CD14-positive monocyte (primary cell): Measurements from ENCODE around the gene MAGEB17. TPM values are rescaled to one million over a fixed set of nuclear protein-coding genes. Genes with fewer than 3 reads are reported as not detected.

Experiments used
- DNase-seq, 3 donors: peaks; one replicate each; pipeline ENCODE4 v3.0.0-alpha.2; 2011 to 2022
- H2AFZ ChIP-seq: 2 replicates; pipeline ENCODE4 v1.6.0; 2012; ENCODE audit warnings: mild to moderate bottlenecking, low read depth, low read length, inconsistent platforms; ENCODE audit not compliant: insufficient read depth, poor library complexity, severe bottlenecking
- H3K27ac ChIP-seq, 2 donors: 1 replicate in 1 of 2; 2 replicates in 1 of 2; pipeline ENCODE4 v1.5.1; 2012 to 2013; ENCODE audit warnings: low read length in 2 of 2, control low read depth in 1 of 2, inconsistent platforms in 1 of 2, low read depth in 1 of 2, mild to moderate bottlenecking in 1 of 2
- H3K27me3 ChIP-seq, 2 donors: one replicate each; pipeline versions ENCODE4 v1.6.0 to v1.6.1; 2011 to 2013; ENCODE audit warnings: low read length in 2 of 2; ENCODE audit not compliant: control insufficient read depth in 2 of 2, insufficient read depth in 2 of 2
- H3K36me3 ChIP-seq, 2 donors: replicated peaks in 1 of 2; 1 replicate in 1 of 2; 2 replicates in 1 of 2; pipeline versions ENCODE4 v1.5.1 to v1.6.1; 2012 to 2013; ENCODE audit warnings: low read length in 2 of 2, control low read depth in 1 of 2, inconsistent platforms in 1 of 2, mild to moderate bottlenecking in 1 of 2; ENCODE audit not compliant: insufficient read depth in 2 of 2, control insufficient read depth in 1 of 2
- H3K4me1 ChIP-seq, 2 donors: 1 replicate in 1 of 2; 2 replicates in 1 of 2; pipeline versions ENCODE4 v1.5.1 to v1.6.1; 2012 to 2013; ENCODE audit warnings: low read length in 2 of 2, control low read depth in 1 of 2, inconsistent platforms in 1 of 2, mild to moderate bottlenecking in 1 of 2, moderate library complexity in 1 of 2; ENCODE audit not compliant: insufficient read depth in 2 of 2, control insufficient read depth in 1 of 2
- H3K4me2 ChIP-seq: replicated peaks from 2 replicates; pipeline ENCODE3; 2012; ENCODE audit warnings: low read length, moderate library complexity, mild to moderate bottlenecking; ENCODE audit not compliant: poor library complexity, severe bottlenecking; ENCODE audit errors: extremely low read depth
- H3K4me3 ChIP-seq, 3 experiments: fragments of 200-600 bp in 1 of 3; sonication (generic) in 1 of 3; replicated peaks in 1 of 3; 1 replicate in 2 of 3; 2 replicates in 1 of 3; pipeline ENCODE4 v1.5.1; 2011 to 2013; ENCODE audit warnings: low read length in 3 of 3, mild to moderate bottlenecking in 3 of 3, control low read depth in 2 of 3, low read depth in 2 of 3, inconsistent platforms in 1 of 3, moderate library complexity in 1 of 3
- H3K79me2 ChIP-seq: 2 replicates; pipeline ENCODE4 v1.6.0; 2012; ENCODE audit warnings: mild to moderate bottlenecking, control low read depth, inconsistent platforms, low read length, moderate library complexity; ENCODE audit not compliant: insufficient read depth
- H3K9ac ChIP-seq: 2 replicates; pipeline ENCODE4 v1.6.0; 2017; ENCODE audit warnings: low read length, mild to moderate bottlenecking; ENCODE audit not compliant: insufficient read depth, poor library complexity, severe bottlenecking
- H3K9me3 ChIP-seq, 2 donors: replicated peaks in 1 of 2; 1 replicate in 1 of 2; 2 replicates in 1 of 2; pipeline versions ENCODE4 v1.5.1 to v1.6.1; 2012 to 2013; ENCODE audit warnings: low read length in 2 of 2, control low read depth in 1 of 2; ENCODE audit not compliant: control insufficient read depth in 1 of 2, insufficient read depth in 1 of 2
- H4K20me1 ChIP-seq: 2 replicates; pipeline ENCODE4 v1.6.0; 2012; ENCODE audit warnings: mild to moderate bottlenecking, low read length, control low read depth, moderate library complexity; ENCODE audit not compliant: insufficient read depth
- H3K27ac Mint-ChIP-seq, 7 donors: one replicate each; pipeline ENCODE4 v1.8.0; 2020; ENCODE audit warnings: mild to moderate bottlenecking in 7 of 7, mixed read lengths in 7 of 7, moderate library complexity in 6 of 7, inconsistent platforms in 2 of 7
- H3K27me3 Mint-ChIP-seq, 3 donors: one replicate each; pipeline ENCODE4 v1.8.0; 2021 to 2022; ENCODE audit warnings: low read depth in 3 of 3, mild to moderate bottlenecking in 3 of 3, mixed read lengths in 3 of 3, moderate library complexity in 3 of 3, inconsistent platforms in 1 of 3
- H3K36me3 Mint-ChIP-seq, 2 donors: one replicate each; pipeline ENCODE4 v1.8.0; 2020; ENCODE audit warnings: mixed read lengths in 2 of 2, inconsistent platforms in 1 of 2, mild to moderate bottlenecking in 1 of 2
- H3K4me1 Mint-ChIP-seq: one replicate; pipeline ENCODE4 v1.8.0; 2020; ENCODE audit warnings: mild to moderate bottlenecking, mixed read lengths
- H3K4me3 Mint-ChIP-seq, 2 donors: one replicate each; pipeline ENCODE4 v1.8.0; 2020; ENCODE audit warnings: mild to moderate bottlenecking in 2 of 2, mixed read lengths in 2 of 2, moderate library complexity in 1 of 2
- H3K9me3 Mint-ChIP-seq, 7 donors: one replicate each; pipeline ENCODE4 v1.8.0; 2020 to 2022; ENCODE audit warnings: mixed read lengths in 7 of 7, mild to moderate bottlenecking in 6 of 7, moderate library complexity in 6 of 7, inconsistent platforms in 2 of 7
- WGBS: methylation state at CpG from one replicate; pipeline ENCODE4 v1.1.5; 2013; ENCODE audit warnings: missing lambda C conversion rate; ENCODE audit not compliant: insufficient coverage; 5-methylcytosine and 5-hydroxymethylcytosine counted together
- intact Hi-C, 2 donors: fragments of 100-400 bp; cut with micrococcal nuclease; formaldehyde crosslinking; loops; one replicate each; pipeline versions ENCODE4 v1.15.0 to v1.15.1; 2023
- polyA plus RNA-seq, 3 donors: library from polyadenylated mRNA; depleted of rRNA in 1 of 3; unstranded in 2 of 3; stranded (reverse) in 1 of 3; fragments of 300-500 nt in 2 of 3; fragments of >200 nt in 1 of 3; fragmentation: Illumina TruSeq in 2 of 3; gene quantifications; 1 replicate in 2 of 3; 2 replicates in 1 of 3; pipeline ENCODE4 v1.2.3, GENCODE V29; 2012 to 2021
- TF ChIP-seq, protein P1 (sequence below): fragments of 200-600 bp; IDR thresholded peaks from one replicate; pipeline ENCODE4 v1.8.0; 2022; ENCODE audit warnings: antibody characterized with exemption, mild to moderate bottlenecking

The MAGEB17 gene
- polyA plus RNA-seq, 3 donors = 0.13 TPM; not detected in 2

DNA sequence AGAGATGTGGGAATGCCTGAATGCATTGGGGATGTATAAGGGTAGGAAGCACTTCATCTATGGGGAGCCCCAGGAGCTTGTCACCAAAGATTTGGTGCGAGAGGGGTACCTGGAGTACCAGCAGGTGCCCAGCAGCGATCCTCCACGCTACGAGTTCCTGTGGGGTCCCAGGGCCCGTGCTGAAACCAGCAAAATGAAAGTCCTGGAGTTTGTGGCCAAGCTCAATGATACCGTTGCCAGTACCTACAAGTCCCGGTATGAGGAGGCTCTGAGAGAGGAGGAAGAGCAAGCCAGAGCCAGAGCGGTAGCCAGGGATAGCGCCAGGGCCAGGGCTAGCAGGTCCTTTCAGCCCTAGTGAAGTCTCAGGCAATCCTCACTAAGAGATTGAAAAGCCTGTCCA, 3.8 kb downstream of the MAGEB17 start:
- no peak overlapping the region for H3K4me3 Mint-ChIP-seq
- H3K36me3 ChIP-seq = no peaks in the 10 kb centered on the region
- peaks cover 4 to 18% (median 12%) of the 10 kb centered on the region in 7 donors for H3K9me3 Mint-ChIP-seq
- no peak overlapping the region for H3K4me3 ChIP-seq
- H3K27me3 ChIP-seq = peaks cover 0 to 17% of the 10 kb centered on the region in 2 donors
- no peaks in the 10 kb centered on the region for H3K4me1 ChIP-seq
- H3K4me2 ChIP-seq = no peak overlapping the region
- no peak overlapping the region for H3K27ac Mint-ChIP-seq
- H3K9ac ChIP-seq = no peak overlapping the region
- H3K27ac ChIP-seq = no peak overlapping the region
- H3K79me2 ChIP-seq = no peaks in the 10 kb centered on the region
- TF ChIP-seq, protein P1, sequence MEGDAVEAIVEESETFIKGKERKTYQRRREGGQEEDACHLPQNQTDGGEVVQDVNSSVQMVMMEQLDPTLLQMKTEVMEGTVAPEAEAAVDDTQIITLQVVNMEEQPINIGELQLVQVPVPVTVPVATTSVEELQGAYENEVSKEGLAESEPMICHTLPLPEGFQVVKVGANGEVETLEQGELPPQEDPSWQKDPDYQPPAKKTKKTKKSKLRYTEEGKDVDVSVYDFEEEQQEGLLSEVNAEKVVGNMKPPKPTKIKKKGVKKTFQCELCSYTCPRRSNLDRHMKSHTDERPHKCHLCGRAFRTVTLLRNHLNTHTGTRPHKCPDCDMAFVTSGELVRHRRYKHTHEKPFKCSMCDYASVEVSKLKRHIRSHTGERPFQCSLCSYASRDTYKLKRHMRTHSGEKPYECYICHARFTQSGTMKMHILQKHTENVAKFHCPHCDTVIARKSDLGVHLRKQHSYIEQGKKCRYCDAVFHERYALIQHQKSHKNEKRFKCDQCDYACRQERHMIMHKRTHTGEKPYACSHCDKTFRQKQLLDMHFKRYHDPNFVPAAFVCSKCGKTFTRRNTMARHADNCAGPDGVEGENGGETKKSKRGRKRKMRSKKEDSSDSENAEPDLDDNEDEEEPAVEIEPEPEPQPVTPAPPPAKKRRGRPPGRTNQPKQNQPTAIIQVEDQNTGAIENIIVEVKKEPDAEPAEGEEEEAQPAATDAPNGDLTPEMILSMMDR = no peak
- no peak overlapping the region for H2AFZ ChIP-seq
- peaks cover 0 to 19% (median 7%) of the 10 kb centered on the region in 3 donors for H3K27me3 Mint-ChIP-seq
- 100% methylated on average over 4 of the region's 9 CpGs for WGBS
- no peaks in the 10 kb centered on the region for H3K4me1 Mint-ChIP-seq
- H4K20me1 ChIP-seq = no peaks in the 10 kb centered on the region
- no peak for DNase-seq
- H3K36me3 Mint-ChIP-seq = no peaks in the 10 kb centered on the region
- peaks cover 3 to 6% of the 10 kb centered on the region in 2 donors for H3K9me3 ChIP-seq
- intact Hi-C loops = no loop called here

DNA sequence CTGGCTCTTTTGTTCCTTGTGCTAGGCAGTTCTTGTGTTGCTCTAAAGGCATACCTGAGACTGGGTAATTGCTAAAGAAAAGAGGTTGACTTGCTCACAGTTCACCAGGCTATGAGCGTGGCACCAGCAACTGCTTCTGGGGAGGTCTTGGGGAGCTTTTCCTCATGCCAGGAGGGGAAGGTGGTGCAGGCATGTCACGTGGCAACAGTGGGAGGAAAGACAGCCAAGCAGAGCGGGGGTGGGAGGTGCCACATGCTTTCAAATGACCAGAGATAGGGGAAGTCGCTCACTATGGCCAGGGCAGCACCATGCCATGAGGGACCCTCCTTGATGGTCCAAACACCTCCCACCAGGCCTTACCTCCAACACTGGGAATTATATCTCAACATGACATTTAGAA, 4.7 kb downstream of the MAGEB17 start:
- intact Hi-C loops = no loop called here
- Mint-ChIP-seq H3K4me3 (no peak overlapping the region), H3K27ac (no peak overlapping the region), H3K4me1 (peaks cover 1% of the 10 kb centered on the region), H3K9me3 (peaks cover 0 to 15% (median 9%) of the 10 kb centered on the region in 7 donors), H3K36me3 (no peaks in the 10 kb centered on the region), H3K27me3 (peaks cover 0 to 20% (median 5%) of the 10 kb centered on the region in 3 donors)
- Histone ChIP-seq H3K4me1 (no peaks in the 10 kb centered on the region), H3K27me3 (peaks cover 0 to 18% of the 10 kb centered on the region in 2 donors), H3K79me2 (no peaks in the 10 kb centered on the region), H3K36me3 (no peaks in the 10 kb centered on the region), H3K9ac (no peak overlapping the region), H3K4me2 (no peak overlapping the region), H3K9me3 (peaks cover 3 to 6% of the 10 kb centered on the region in 2 donors), H3K4me3 (no peak overlapping the region), H2AFZ (no peak overlapping the region), H4K20me1 (no peaks in the 10 kb centered on the region), H3K27ac (no peak overlapping the region)
- no peak for DNase-seq
- TF ChIP-seq, protein P1 = no peak
- 100% methylated on average over 1 of the region's 4 CpGs for WGBS
